NB4 (cell line): Measurements from ENCODE around the gene LY6G5B.

ENCODE experiments used
- POLR2A ChIP-seq: IDR thresholded peaks from 2 replicates; pipeline ENCODE4 v1.6.1; 2011; ENCODE audit warnings: mild to moderate bottlenecking; ENCODE audit not compliant: insufficient read length; ENCODE audit errors: extremely low read depth
- TF ChIP-seq, protein P1 (sequence below): IDR thresholded peaks from one replicate; pipeline ENCODE4 v1.5.1; 2012; ENCODE audit warnings: low read depth, low read length

- TF ChIP-seq, protein P1, sequence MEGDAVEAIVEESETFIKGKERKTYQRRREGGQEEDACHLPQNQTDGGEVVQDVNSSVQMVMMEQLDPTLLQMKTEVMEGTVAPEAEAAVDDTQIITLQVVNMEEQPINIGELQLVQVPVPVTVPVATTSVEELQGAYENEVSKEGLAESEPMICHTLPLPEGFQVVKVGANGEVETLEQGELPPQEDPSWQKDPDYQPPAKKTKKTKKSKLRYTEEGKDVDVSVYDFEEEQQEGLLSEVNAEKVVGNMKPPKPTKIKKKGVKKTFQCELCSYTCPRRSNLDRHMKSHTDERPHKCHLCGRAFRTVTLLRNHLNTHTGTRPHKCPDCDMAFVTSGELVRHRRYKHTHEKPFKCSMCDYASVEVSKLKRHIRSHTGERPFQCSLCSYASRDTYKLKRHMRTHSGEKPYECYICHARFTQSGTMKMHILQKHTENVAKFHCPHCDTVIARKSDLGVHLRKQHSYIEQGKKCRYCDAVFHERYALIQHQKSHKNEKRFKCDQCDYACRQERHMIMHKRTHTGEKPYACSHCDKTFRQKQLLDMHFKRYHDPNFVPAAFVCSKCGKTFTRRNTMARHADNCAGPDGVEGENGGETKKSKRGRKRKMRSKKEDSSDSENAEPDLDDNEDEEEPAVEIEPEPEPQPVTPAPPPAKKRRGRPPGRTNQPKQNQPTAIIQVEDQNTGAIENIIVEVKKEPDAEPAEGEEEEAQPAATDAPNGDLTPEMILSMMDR: no peak
- TF ChIP-seq POLR2A: no peak
Measured at GRCh38 chr6:31641370-31641769, 28.4 kb upstream of the LY6G5B start.
